IPS-NIHi7 (cell line): Measurements from ENCODE around the gene GDF3.
A peak's percentile ranks its signal among the peaks of the same experiment; 100 is the strongest.
"Not testable (repeated sequence)": the region's sequence is repeated elsewhere in the genome, so short reads cannot be mapped to it uniquely, and the experiment has no call there.

Source experiments
- DNase-seq: peaks from one replicate; pipeline ENCODE4 v3.0.0; 2012; ENCODE audit warnings: mixed read lengths; ENCODE audit errors: extremely low spot score

The GDF3 gene

DNA sequence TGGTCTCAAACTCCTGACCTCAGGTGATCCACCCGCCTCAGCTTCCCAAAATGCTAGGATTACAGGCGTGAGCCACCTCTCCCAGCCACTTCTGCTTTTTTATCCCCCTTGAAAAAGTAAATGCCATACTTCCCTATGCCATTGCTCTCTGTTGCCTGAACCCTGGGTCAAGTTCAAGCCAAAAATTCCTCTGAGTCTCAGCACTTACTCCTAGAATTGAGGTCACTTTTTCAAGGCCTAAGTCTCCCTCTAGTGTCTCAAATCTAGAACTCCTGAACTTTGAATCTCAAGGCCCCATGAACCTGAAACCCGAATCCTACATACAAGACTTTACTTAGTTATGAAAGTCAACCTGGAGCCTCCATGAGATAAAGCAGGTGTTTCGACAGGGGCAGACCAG, 28.4 kb downstream of the GDF3 start:
- peak; percentile 65 for DNase-seq

- DNase-seq = no peak
Measured at GRCh38 chr12:7666595-7666994, 29.0 kb downstream of the GDF3 start.

GRCh38 chr12:7661741-7662140, 33.8 kb downstream of the GDF3 start:
- no peak for DNase-seq

- no peak for DNase-seq
Measured at GRCh38 chr12:7656121-7656520, 39.5 kb downstream of the GDF3 start.

- no peak for DNase-seq
Measured at GRCh38 chr12:7650091-7650490, 45.5 kb downstream of the GDF3 start.

- no peak for DNase-seq
Measured at GRCh38 chr12:7647071-7647470, 48.5 kb downstream of the GDF3 start.

- no peak for DNase-seq
Measured at GRCh38 chr12:7646178-7646475, 49.4 kb downstream of the GDF3 start.

DNA sequence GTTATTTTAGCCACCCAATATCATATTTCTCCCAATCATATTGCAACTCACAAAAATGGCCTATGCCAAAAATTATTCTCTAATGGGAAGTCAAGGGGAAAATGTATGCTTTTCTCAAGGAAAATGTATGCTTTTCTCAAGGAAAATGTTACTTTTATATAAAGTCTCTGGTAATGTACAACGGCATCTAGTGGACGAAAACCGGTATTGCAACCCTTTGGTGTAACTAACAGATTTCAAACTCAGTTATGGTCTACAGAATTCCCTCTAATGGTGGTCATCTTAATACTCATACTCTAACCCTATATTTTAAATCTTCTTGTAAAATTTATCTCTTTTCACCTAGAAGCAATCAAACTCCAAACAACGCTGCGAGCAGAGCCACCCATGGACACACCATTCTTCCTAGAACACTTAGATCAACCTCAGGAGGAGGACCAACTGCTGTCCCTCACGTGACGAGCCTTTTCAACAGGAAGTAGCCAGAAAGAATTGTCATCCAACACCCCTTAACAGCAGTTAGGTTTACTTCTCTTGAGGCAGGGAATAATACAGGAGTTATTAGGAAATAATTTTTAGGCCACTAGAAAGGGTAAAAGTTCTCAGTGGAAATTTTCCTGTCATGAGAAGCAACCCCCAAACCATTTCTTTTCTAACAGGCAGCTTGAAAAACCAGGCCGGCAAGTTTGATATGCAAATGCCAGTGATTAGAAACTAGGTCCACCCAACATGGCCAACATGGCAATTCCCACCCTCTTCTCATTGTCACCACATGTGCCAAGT, 50.0 kb downstream of the GDF3 start:
- peak; percentile 35 for DNase-seq

DNA sequence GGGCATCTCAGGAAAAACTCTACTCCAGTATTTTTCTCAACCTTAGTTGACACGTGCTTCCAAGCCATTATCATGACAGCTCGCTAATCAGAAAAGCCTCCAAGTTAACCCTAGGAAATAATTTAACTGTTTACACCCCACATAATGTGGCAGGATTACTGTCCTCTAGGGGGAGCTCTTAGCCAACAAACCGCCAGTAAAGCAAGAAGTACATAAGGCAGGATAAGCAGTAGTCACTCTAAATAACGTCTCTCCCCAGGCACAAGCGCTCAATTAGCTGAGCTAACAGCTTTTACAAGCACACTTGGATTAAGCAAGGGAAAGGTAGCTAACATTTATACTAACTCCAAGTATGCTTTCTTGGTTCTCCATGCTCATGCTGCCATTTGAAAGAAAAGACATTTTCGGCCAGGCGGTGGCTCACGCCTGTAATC, 52.7 kb downstream of the GDF3 start:
- DNase-seq = no peak

DNA sequence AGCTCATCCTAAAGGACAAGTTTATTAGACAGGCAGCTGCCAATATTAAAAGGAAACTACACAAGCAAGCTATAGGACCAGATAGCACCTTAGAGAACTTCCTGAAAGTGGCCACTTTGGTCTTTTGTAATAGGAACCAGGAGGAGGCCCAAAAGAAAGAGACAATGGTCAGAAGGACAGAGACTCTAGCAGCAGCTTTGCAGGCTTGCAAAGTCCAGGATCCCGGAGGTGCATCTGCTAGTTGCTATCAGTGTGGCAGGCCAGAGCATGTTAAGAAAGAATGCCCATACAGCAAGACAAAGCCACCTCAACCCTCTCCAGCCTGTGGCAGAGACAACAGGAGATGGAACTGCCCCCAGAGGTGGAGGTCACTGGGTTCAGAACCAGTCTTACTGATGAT, 53.3 kb downstream of the GDF3 start:
- no peak for DNase-seq

- DNase-seq = not testable (repeated sequence)
Measured at GRCh38 chr12:7640123-7640995, 55.2 kb downstream of the GDF3 start.
